Tibial nerve (tissue), 4 donors: ENCODE results near the gene DECR2.

ENCODE experiments used
- EP300 ChIP-seq, 2 donors: sonication (generic); formaldehyde crosslinking; IDR thresholded peaks; one replicate each; pipeline ENCODE4 v1.6.1; 2017; ENCODE audit warnings: antibody characterized with exemption in 2 of 2, mild to moderate bottlenecking in 1 of 2
- POLR2A ChIP-seq, 2 donors: fragments of 450-650 bp; IDR thresholded peaks; one replicate each; pipeline ENCODE4 v1.6.1; 2017; ENCODE audit warnings: antibody characterized with exemption in 2 of 2, mild to moderate bottlenecking in 2 of 2, moderate library complexity in 2 of 2
- TF ChIP-seq, protein P1 (sequence below), 5 experiments: fragments of 200-600 bp in 3 of 5; fragments of 450-650 bp in 2 of 5; sonication (generic) in 3 of 5; IDR thresholded peaks; one replicate each; pipeline ENCODE4 v1.5.1; 2016 to 2019; ENCODE audit warnings: antibody characterized with exemption in 5 of 5, mild to moderate bottlenecking in 3 of 5, moderate library complexity in 2 of 5

- TF ChIP-seq POLR2A (IDR thresholded peaks at IDR 0.05) (no peak), EP300 (IDR thresholded peaks at IDR 0.05) (no peak)
- TF ChIP-seq, protein P1, sequence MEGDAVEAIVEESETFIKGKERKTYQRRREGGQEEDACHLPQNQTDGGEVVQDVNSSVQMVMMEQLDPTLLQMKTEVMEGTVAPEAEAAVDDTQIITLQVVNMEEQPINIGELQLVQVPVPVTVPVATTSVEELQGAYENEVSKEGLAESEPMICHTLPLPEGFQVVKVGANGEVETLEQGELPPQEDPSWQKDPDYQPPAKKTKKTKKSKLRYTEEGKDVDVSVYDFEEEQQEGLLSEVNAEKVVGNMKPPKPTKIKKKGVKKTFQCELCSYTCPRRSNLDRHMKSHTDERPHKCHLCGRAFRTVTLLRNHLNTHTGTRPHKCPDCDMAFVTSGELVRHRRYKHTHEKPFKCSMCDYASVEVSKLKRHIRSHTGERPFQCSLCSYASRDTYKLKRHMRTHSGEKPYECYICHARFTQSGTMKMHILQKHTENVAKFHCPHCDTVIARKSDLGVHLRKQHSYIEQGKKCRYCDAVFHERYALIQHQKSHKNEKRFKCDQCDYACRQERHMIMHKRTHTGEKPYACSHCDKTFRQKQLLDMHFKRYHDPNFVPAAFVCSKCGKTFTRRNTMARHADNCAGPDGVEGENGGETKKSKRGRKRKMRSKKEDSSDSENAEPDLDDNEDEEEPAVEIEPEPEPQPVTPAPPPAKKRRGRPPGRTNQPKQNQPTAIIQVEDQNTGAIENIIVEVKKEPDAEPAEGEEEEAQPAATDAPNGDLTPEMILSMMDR (IDR thresholded peaks at IDR 0.05): no peak
Observed at GRCh38 chr16:383326-384051, 18.2 kb upstream of the DECR2 start.
